Coronary artery (tissue), 2 donors: ENCODE measurements around the gene TAL1.
"Not testable (repeated sequence)": the region's sequence is repeated elsewhere in the genome, so short reads cannot be mapped to it uniquely, and the experiment has no call there.

ENCODE experiments used
- DNase-seq: peaks from one replicate; pipeline ENCODE4 v3.0.0-alpha.2; 2017; ENCODE audit warnings: low spot score
- H3K27ac ChIP-seq, 2 donors: fragments of 200-600 bp; sonication (generic); one replicate each; pipeline ENCODE4 v1.5.1; 2016 to 2019
- H3K4me3 ChIP-seq: fragments of 200-600 bp; sonication (generic); 2 replicates; pipeline ENCODE4 v1.5.1; 2016; ENCODE audit warnings: mild to moderate bottlenecking, moderate library complexity
- TF ChIP-seq, protein P1 (sequence below): fragments of 200-600 bp; sonication (generic); IDR thresholded peaks from one replicate; pipeline ENCODE4 v1.5.1; 2019; ENCODE audit warnings: antibody characterized with exemption

The TAL1 gene

DNA sequence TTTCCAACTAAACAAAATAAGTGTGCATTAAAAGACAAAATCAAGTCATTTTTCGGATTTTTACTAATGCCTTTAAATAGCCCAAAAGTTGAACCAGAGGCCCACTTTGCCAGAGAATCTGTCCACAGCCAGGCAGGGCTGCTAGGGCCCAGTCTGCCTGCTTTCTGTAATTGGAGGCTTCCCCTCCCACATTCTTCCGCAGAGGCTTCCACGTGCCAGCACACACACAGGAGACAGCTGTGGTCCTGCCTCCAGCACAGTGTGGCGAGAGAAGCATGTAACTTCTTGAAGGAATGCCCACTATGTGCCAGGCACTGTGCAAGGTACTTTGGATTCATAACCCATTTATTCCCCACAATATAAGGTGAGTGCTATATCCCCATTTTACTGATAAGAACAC, 30.8 kb downstream of the TAL1 start:
- DNase-seq = no peak
- TF ChIP-seq, protein P1, sequence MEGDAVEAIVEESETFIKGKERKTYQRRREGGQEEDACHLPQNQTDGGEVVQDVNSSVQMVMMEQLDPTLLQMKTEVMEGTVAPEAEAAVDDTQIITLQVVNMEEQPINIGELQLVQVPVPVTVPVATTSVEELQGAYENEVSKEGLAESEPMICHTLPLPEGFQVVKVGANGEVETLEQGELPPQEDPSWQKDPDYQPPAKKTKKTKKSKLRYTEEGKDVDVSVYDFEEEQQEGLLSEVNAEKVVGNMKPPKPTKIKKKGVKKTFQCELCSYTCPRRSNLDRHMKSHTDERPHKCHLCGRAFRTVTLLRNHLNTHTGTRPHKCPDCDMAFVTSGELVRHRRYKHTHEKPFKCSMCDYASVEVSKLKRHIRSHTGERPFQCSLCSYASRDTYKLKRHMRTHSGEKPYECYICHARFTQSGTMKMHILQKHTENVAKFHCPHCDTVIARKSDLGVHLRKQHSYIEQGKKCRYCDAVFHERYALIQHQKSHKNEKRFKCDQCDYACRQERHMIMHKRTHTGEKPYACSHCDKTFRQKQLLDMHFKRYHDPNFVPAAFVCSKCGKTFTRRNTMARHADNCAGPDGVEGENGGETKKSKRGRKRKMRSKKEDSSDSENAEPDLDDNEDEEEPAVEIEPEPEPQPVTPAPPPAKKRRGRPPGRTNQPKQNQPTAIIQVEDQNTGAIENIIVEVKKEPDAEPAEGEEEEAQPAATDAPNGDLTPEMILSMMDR = no peak
- Histone ChIP-seq H3K27ac (no peak overlapping the region), H3K4me3 (no peak overlapping the region)

- Histone ChIP-seq H3K27ac (no peak overlapping the region), H3K4me3 (no peak overlapping the region)
- no peak for DNase-seq
- TF ChIP-seq, protein P1 = no peak
These were observed 33.8 kb downstream of the TAL1 start for GRCh38 chr1:47198214-47198613.

DNA sequence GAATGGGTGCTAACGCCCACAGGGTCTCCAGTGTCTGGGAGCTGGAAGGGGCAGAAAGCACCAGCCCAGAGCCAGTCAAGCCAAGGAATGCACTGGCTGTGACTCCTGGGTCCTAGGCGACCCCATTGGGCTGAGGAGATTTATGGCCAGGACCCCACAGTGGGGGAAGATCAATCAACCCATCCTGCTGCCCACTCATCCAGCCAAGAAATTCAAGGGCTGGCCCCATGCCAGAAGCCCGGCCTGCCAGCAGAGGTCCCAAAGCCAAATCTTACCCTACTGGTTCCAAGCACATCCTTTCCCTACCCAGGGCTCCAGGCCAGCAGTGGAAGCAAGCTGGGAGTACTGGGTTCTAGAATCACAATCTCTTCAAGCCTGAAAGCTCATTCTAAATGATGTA, 35.4 kb downstream of the TAL1 start:
- DNase-seq = no peak
- no peak overlapping the region for H3K27ac ChIP-seq
- no peak overlapping the region for H3K4me3 ChIP-seq
- TF ChIP-seq, protein P1 = no peak

- H3K27ac ChIP-seq, DNase-seq, H3K4me3 ChIP-seq: not testable (repeated sequence)
These were observed 36.0 kb downstream of the TAL1 start for GRCh38 chr1:47195981-47196380.

DNA sequence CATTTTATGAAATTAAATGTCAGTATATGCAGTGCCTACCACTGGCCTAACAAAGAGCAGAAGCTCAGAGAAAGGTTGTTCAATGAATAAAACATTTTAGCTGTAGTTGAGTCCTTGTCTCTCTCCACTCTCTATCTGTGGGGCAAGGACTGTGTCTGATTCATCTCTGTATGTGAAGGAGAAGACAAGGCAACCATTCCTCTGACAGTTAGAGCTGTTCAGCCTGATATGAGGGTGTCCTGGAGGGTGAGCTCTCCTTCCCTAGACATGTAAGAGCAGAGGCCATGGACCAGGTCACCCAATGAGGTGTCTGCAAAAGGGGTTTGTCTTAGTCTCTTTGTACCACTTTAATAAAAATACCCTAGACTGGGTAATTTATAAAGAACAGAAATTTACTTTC, 37.7 kb downstream of the TAL1 start:
- DNase-seq = no peak
- Histone ChIP-seq H3K4me3 (no peak overlapping the region), H3K27ac (no peak overlapping the region)
- TF ChIP-seq, protein P1 = no peak

GRCh38 chr1:47193496-47193895, 38.5 kb downstream of the TAL1 start:
- H3K27ac ChIP-seq, DNase-seq, H3K4me3 ChIP-seq: not testable (repeated sequence)

GRCh38 chr1:47192458-47193384, 39.3 kb downstream of the TAL1 start:
- Histone ChIP-seq H3K4me3 (no peak overlapping the region), H3K27ac (no peak overlapping the region)

More at GRCh38 chr1:47192458-47193384, 39.3 kb downstream of the TAL1 start:
- TF ChIP-seq, protein P1 = peak; percentile 95
- no peak for DNase-seq
